Upper lobe of left lung (tissue), 6 donors: ENCODE results near the gene GALNT14. TPM values are rescaled to one million over a fixed set of nuclear protein-coding genes. Genes with fewer than 3 reads are reported as not detected.

ENCODE experiments used
- ATAC-seq, 2 donors: fragments of 200-7000 bp; cut with Tn5 transposase; one replicate each; pipeline ENCODE4 v1.9.1; 2022; ENCODE audit warnings: mild to moderate bottlenecking in 2 of 2, moderate library complexity in 2 of 2; ENCODE audit not compliant: low FRiP score in 2 of 2
- DNase-seq, 2 donors: peaks; one replicate each; pipeline ENCODE4 v3.0.0-alpha.2; 2019 to 2020
- H3K27ac ChIP-seq, 4 donors: fragments of 200-600 bp; sonication (generic); one replicate each; pipeline ENCODE4 v1.5.1; 2016 to 2019
- H3K27me3 ChIP-seq, 4 donors: fragments of 200-600 bp; sonication (generic); one replicate each; pipeline ENCODE4 v1.5.1; 2017 to 2019
- H3K36me3 ChIP-seq, 4 donors: fragments of 200-600 bp; sonication (generic); one replicate each; pipeline ENCODE4 v1.5.1; 2016 to 2019
- H3K4me1 ChIP-seq, 4 donors: fragments of 200-600 bp; sonication (generic); one replicate each; pipeline ENCODE4 v1.5.1; 2018 to 2019
- H3K4me3 ChIP-seq, 4 donors: fragments of 200-600 bp; sonication (generic); one replicate each; pipeline ENCODE4 v1.5.1; 2017 to 2019; ENCODE audit warnings: mild to moderate bottlenecking in 2 of 4, moderate library complexity in 1 of 4
- H3K9me3 ChIP-seq, 4 donors: fragments of 200-600 bp; sonication (generic); one replicate each; pipeline ENCODE4 v1.5.1; 2018 to 2019
- EP300 ChIP-seq, 4 donors: sonication (generic); formaldehyde crosslinking; IDR thresholded peaks; one replicate each; pipeline ENCODE4 v1.5.1; 2017; ENCODE audit warnings: antibody characterized with exemption in 4 of 4, control low read depth in 2 of 4
- POLR2A ChIP-seq, 4 donors: fragments of 450-650 bp; IDR thresholded peaks; one replicate each; pipeline ENCODE4 v1.5.1; 2016 to 2017; ENCODE audit warnings: antibody characterized with exemption in 4 of 4, mild to moderate bottlenecking in 2 of 4
- POLR2AphosphoS5 ChIP-seq, 2 donors: sonication (generic); formaldehyde crosslinking; IDR thresholded peaks; one replicate each; pipeline ENCODE4 v1.5.1; 2017; ENCODE audit warnings: antibody characterized with exemption in 2 of 2
- WGBS, 2 donors: methylation state at CpG; one replicate each; pipeline ENCODE4 v1.1.5; 2017 to 2018; 5-methylcytosine and 5-hydroxymethylcytosine counted together
- total RNA-seq, 6 donors: library from RNA; depleted of rRNA in 4 of 6; stranded (reverse); fragments of >200 nt in 4 of 6; gene quantifications; one replicate each; pipeline versions ENCODE4 v1.1.0 to v1.2.1, GENCODE V29; 2016 to 2021
- TF ChIP-seq, protein P1 (sequence below), 6 experiments: fragments of 450-650 bp in 4 of 6; fragments of 200-600 bp in 2 of 6; sonication (generic) in 2 of 6; IDR thresholded peaks; one replicate each; pipeline ENCODE4 v1.5.1; 2016 to 2019; ENCODE audit warnings: antibody characterized with exemption in 6 of 6
- donor health status: DM: no; HTN: no; CAD: no; lungs with moderate emphysema.
- donor health status: DM: no; HTN: yes; CAD: no; lungs with severe emphysema.

GALNT14 gene
- total RNA-seq, 6 donors from 2014 or later: 0.98 to 2.6 (median 1.4) TPM; not detected in 1

DNA sequence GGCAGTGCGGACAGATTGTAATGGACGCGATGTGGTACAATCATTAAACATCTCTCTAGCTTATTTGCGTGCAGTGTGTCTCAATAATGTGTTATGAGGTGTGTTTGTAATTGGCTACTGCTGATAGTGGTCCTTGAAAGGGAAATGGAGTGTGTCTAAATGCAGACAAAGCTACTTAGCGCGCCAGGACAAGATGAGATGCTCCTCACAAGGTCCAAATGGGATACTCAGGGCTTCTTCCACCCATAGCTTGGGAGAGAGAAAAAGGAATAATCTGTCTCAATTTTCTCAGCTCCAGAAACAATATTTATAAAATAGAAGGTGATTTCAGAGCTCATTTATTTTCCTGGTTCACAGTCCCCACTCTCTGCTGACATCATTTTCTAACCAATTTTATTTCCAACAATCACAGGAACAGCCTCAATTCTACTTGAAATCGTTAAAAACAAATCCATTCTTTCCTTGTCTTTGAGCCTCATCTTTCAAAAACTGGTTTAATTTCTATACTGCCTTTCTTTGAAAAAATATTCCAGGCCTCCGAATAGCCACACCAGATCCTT lies 28.5 kb downstream of the GALNT14 start:
- Histone ChIP-seq H3K36me3 (no peaks in the 10 kb centered on the region), H3K27me3 (no peaks in the 10 kb centered on the region), H3K4me3 (no peak overlapping the region), H3K4me1 (peaks cover 0 to 5% (median 0%) of the 10 kb centered on the region in 4 donors), H3K27ac (no peak overlapping the region), H3K9me3 (no peaks in the 10 kb centered on the region)
- no peak for ATAC-seq
- no peak for DNase-seq
- WGBS, 2 donors: 88 to 94% methylated on average over 8 of the region's 8 CpGs
- TF ChIP-seq EP300 (IDR thresholded peaks at IDR 0.05): no peak
- no peak for TF ChIP-seq POLR2AphosphoS5 (IDR thresholded peaks at IDR 0.05)
- TF ChIP-seq, protein P1, sequence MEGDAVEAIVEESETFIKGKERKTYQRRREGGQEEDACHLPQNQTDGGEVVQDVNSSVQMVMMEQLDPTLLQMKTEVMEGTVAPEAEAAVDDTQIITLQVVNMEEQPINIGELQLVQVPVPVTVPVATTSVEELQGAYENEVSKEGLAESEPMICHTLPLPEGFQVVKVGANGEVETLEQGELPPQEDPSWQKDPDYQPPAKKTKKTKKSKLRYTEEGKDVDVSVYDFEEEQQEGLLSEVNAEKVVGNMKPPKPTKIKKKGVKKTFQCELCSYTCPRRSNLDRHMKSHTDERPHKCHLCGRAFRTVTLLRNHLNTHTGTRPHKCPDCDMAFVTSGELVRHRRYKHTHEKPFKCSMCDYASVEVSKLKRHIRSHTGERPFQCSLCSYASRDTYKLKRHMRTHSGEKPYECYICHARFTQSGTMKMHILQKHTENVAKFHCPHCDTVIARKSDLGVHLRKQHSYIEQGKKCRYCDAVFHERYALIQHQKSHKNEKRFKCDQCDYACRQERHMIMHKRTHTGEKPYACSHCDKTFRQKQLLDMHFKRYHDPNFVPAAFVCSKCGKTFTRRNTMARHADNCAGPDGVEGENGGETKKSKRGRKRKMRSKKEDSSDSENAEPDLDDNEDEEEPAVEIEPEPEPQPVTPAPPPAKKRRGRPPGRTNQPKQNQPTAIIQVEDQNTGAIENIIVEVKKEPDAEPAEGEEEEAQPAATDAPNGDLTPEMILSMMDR (IDR thresholded peaks at IDR 0.05): no peak
- no peak for TF ChIP-seq POLR2A (IDR thresholded peaks at IDR 0.05)

DNA sequence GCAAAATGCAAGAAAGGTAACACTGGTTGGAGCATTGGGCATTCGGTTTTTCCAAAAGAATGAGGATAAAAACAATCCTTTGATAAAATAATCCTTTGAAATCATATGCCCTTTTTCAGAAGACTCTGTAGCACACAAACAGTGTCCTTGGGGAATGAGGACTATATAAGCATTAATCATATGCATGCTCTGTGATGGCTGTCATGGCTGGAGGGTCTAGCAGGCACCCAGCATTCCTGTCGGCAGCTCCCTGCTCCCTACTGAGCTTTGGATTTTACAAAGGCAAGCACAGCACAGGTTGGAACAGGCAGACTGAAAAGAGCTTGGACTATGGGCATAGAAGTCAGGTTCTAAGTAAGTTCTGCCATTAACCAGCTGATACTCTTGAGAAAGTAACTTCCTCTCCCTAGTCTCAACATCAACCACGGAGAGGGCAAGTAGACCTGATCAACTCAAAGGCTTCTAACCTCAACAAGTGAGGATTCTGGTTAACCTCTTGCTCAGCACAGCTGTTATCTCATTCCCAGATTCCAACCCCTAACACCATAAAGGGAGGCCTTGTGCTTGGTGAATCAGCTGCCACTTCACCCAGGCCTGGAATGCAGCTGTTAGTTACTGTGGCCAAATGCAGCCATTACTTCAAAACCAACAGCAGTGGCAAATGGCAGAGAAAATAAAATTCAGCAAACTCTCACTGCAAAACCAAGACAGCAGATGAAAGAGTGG lies 29.5 kb downstream of the GALNT14 start:
- 78 to 89% methylated on average over 3 of the region's 3 CpGs for WGBS, 2 donors

DNA sequence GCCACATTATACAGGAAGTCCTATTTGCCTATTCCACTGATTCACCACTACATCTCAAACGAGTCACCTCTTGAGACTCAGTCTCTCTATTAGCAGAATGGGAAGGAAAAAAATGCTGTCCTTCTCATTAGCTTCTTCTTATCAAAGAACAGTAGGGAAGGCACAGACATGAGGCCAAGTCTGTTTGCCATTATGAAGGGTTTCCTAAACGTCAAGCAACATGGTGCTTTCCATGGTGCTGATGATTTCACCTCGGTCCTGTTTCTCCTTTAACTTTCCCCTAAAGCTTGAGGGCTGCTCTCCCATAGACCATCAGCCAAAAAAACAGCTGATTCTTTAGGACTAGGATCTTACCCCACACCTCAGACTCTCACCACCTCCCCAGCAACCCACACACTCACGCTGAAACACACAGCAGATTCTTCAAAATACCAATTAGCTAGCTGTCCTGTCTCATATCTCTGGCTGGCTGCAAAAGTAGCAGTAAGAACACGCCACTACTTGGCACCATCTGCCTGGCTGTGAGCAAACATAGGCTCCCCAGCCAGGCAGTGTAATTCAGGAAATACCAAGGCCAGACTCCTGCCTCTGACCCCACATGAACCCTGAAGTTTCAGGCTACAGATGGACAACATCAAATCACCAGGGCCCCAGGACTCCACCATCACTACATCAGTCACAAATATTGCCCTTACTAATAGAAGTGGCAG lies 30.5 kb downstream of the GALNT14 start:
- 43 to 52% methylated on average over 5 of the region's 5 CpGs for WGBS, 2 donors
- H3K4me1 ChIP-seq: peaks cover 0 to 5% (median 0%) of the 10 kb centered on the region in 4 donors
- DNase-seq: no peak
- no peaks in the 10 kb centered on the region for H3K9me3 ChIP-seq
- H3K27me3 ChIP-seq: no peaks in the 10 kb centered on the region
- H3K27ac ChIP-seq: no peak overlapping the region
- no peaks in the 10 kb centered on the region for H3K36me3 ChIP-seq
- no peak overlapping the region for H3K4me3 ChIP-seq
- TF ChIP-seq, protein P1 (IDR thresholded peaks at IDR 0.05): no peak
- TF ChIP-seq EP300 (IDR thresholded peaks at IDR 0.05): no peak
- TF ChIP-seq POLR2AphosphoS5 (IDR thresholded peaks at IDR 0.05): no peak
- no peak for TF ChIP-seq POLR2A (IDR thresholded peaks at IDR 0.05)
- ATAC-seq: no peak

More for the DNA sequence above, 29.5 kb downstream of the GALNT14 start:
- DNase-seq (no peak), ATAC-seq (no peak)
- H3K4me1 ChIP-seq: peaks cover 0 to 5% (median 0%) of the 10 kb centered on the region in 4 donors
- TF ChIP-seq POLR2AphosphoS5 (IDR thresholded peaks at IDR 0.05): no peak
- TF ChIP-seq, protein P1 (IDR thresholded peaks at IDR 0.05): no peak
- no peaks in the 10 kb centered on the region for H3K36me3 ChIP-seq
- no peaks in the 10 kb centered on the region for H3K9me3 ChIP-seq
- no peaks in the 10 kb centered on the region for H3K27me3 ChIP-seq
- H3K27ac ChIP-seq: no peak overlapping the region
- H3K4me3 ChIP-seq: no peak overlapping the region

DNA sequence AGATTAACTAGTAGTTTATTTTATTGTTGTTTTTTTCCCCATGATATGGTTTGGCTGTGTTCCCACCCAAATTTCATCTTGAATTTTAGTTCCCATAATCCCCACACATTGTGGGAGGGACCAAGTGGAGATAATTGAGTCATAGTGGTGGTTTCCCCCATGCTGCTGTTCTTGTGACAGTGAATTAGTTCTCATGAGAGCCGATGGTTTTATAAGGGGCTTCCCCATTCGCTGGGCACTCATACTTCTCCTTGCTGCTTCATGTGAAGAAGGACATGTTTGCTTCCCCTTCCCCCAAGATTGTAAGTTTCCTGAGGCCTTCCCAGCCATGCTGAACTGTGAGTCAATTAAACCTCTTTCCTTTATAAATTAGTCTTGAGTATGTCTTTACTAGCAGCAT lies 36.5 kb downstream of the GALNT14 start:
- Histone ChIP-seq H3K9me3 (no peaks in the 10 kb centered on the region), H3K36me3 (no peaks in the 10 kb centered on the region), H3K4me1 (no peaks in the 10 kb centered on the region), H3K4me3 (no peak overlapping the region), H3K27ac (no peak overlapping the region), H3K27me3 (no peaks in the 10 kb centered on the region)
- WGBS, 2 donors: 92 to 93% methylated on average over 2 of the region's 2 CpGs
- no peak for ATAC-seq
- TF ChIP-seq POLR2A (IDR thresholded peaks at IDR 0.05) (no peak), EP300 (IDR thresholded peaks at IDR 0.05) (no peak), POLR2AphosphoS5 (IDR thresholded peaks at IDR 0.05) (no peak)
- TF ChIP-seq, protein P1 (IDR thresholded peaks at IDR 0.05): no peak
- DNase-seq: no peak
